Adrenal gland (tissue), 12 donors: ENCODE measurements around the gene QTRT2. TPM values are rescaled to one million over a fixed set of nuclear protein-coding genes. Genes with fewer than 3 reads are reported as not detected.
A peak's percentile ranks its signal among the peaks of the same experiment; 100 is the strongest.

Source experiments
- DNase-seq, 7 donors: peaks; one replicate each; pipeline ENCODE4 v3.0.0-alpha.2; 2019 to 2020
- H3K27ac ChIP-seq, 5 donors: fragments of 200-600 bp; sonication (generic) in 4 of 5; 1 replicate in 3 of 5; 2 replicates in 2 of 5; pipeline versions ENCODE4 v1.5.1 to v1.8.0; 2016 to 2020; ENCODE audit warnings: mild to moderate bottlenecking in 1 of 5
- H3K27me3 ChIP-seq: fragments of 200-600 bp; 2 replicates; pipeline ENCODE4 v1.8.0; 2021
- H3K36me3 ChIP-seq, 2 donors: fragments of 200-600 bp; replicated peaks in 1 of 2; 1 replicate in 1 of 2; 2 replicates in 1 of 2; pipeline versions ENCODE4 v1.5.1 to v1.8.0; 2018 to 2022
- H3K4me1 ChIP-seq, 2 donors: fragments of 200-600 bp; replicated peaks in 1 of 2; 1 replicate in 1 of 2; 2 replicates in 1 of 2; pipeline versions ENCODE4 v1.5.1 to v1.8.0; 2018 to 2021
- H3K4me3 ChIP-seq, 4 donors: fragments of 200-600 bp; sonication (generic) in 3 of 4; one replicate each; pipeline ENCODE4 v1.5.1; 2016 to 2018
- H3K9me3 ChIP-seq, 3 donors: fragments of 200-600 bp; sonication (generic) in 1 of 3; replicated peaks in 1 of 3; 1 replicate in 2 of 3; 2 replicates in 1 of 3; pipeline versions ENCODE4 v1.5.1 to v1.8.0; 2016 to 2021
- POLR2A ChIP-seq, 2 donors: fragments of 450-650 bp; IDR thresholded peaks; one replicate each; pipeline ENCODE4 v1.6.1; 2017; ENCODE audit warnings: antibody characterized with exemption in 2 of 2, mild to moderate bottlenecking in 2 of 2, moderate library complexity in 1 of 2
- WGBS, 4 donors: extraction: QIAGEN DNeasy Blood & Tissue Kit in 2 of 4; methylation state at CpG; one replicate each; pipeline versions ENCODE4 v1.1.5 to v1.1.7; 2013 to 2017; 5-methylcytosine and 5-hydroxymethylcytosine counted together
- intact Hi-C, 2 donors: fragments of 100-400 bp; cut with DNase I; formaldehyde crosslinking; loops; one replicate each; pipeline versions ENCODE4 v1.14.1 to v1.15.0; 2022 to 2023
- polyA plus RNA-seq, 3 donors: library from polyadenylated mRNA; stranded (reverse); fragments of 200-250 nt in 2 of 3; fragments of 350-450 nt in 1 of 3; fragmentation: Illumina TruSeq in 1 of 3; extraction: RNeasy Lipid Tissue Mini Kit (QIAGEN cat#74804) in 1 of 3; gene quantifications; one replicate each; pipeline ENCODE4 v1.2.3, GENCODE V29; 2013 to 2014
- total RNA-seq, 9 donors: library from RNA; depleted of rRNA in 4 of 9; stranded (reverse); fragments of >200 nt in 4 of 9; fragments of 120-200 nt in 1 of 9; fragmentation: NEBNext Ultra II Directional in 1 of 9; extraction: Animal tissue kit (Norgen Biotek cat#: 25700) in 1 of 9; gene quantifications; one replicate each; pipeline versions ENCODE4 v1.1.0 to v1.2.4, GENCODE V29; 2013 to 2023
- TF ChIP-seq, protein P1 (sequence below), 6 experiments: fragments of 450-650 bp in 4 of 6; fragments of 200-600 bp in 2 of 6; sonication (generic) in 1 of 6; IDR thresholded peaks; 1 replicate in 5 of 6; 2 replicates in 1 of 6; pipeline versions ENCODE4 v1.5.1 to v1.8.0; 2016 to 2021; ENCODE audit warnings: antibody characterized with exemption in 6 of 6, mild to moderate bottlenecking in 2 of 6, moderate library complexity in 1 of 6
- donor health status: healthy with polysubstance abuse.
- donor health status: Bipolar disorder and iron deficiency.
- donor health status: DM: yes; HTN: yes; CAD: no.
- donor health status: DM: no; HTN: no; CAD: no.
- donor health status: DM: no; HTN: no; CAD: no.
- donor health status: DM: yes; HTN: yes; CAD: no.

Gene QTRT2
- total and polyA plus RNA-seq, 12 donors = 6.9 to 45.5 (median 22.2) TPM

DNA sequence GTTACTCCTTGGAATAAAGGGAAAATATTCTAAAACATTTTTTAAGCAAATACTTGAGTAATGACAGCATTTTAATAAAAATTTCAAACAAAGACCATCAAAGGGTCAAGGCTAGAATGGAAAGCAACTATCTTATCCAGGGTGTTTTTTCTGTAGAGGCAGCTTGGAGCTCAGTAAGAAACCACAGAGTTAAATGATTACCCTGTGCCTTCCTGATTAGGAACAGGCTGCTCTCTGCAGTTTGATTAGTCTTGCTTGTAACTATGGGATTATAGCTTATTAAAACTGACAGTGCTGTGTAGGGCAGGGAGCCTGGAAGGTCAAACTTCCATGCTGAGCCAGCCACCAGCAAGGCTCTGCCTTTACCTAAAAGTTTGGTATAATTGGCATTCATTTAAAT, 33.1 kb downstream of the QTRT2 start:
- intact Hi-C loops = no loop called here
- H3K9me3 ChIP-seq = no peaks in the 10 kb centered on the region
- H3K36me3 ChIP-seq = peaks cover 0 to 17% of the 10 kb centered on the region in 2 donors
- no peak for DNase-seq
- H3K27me3 ChIP-seq = no peaks in the 10 kb centered on the region
- H3K4me3 ChIP-seq = no peak overlapping the region
- no peak overlapping the region for H3K27ac ChIP-seq
- peaks cover 0 to 7% of the 10 kb centered on the region in 2 donors for H3K4me1 ChIP-seq
- TF ChIP-seq, protein P1, sequence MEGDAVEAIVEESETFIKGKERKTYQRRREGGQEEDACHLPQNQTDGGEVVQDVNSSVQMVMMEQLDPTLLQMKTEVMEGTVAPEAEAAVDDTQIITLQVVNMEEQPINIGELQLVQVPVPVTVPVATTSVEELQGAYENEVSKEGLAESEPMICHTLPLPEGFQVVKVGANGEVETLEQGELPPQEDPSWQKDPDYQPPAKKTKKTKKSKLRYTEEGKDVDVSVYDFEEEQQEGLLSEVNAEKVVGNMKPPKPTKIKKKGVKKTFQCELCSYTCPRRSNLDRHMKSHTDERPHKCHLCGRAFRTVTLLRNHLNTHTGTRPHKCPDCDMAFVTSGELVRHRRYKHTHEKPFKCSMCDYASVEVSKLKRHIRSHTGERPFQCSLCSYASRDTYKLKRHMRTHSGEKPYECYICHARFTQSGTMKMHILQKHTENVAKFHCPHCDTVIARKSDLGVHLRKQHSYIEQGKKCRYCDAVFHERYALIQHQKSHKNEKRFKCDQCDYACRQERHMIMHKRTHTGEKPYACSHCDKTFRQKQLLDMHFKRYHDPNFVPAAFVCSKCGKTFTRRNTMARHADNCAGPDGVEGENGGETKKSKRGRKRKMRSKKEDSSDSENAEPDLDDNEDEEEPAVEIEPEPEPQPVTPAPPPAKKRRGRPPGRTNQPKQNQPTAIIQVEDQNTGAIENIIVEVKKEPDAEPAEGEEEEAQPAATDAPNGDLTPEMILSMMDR (IDR thresholded peaks at IDR 0.05) = no peak
- TF ChIP-seq POLR2A (IDR thresholded peaks at IDR 0.05) = no peak

DNA sequence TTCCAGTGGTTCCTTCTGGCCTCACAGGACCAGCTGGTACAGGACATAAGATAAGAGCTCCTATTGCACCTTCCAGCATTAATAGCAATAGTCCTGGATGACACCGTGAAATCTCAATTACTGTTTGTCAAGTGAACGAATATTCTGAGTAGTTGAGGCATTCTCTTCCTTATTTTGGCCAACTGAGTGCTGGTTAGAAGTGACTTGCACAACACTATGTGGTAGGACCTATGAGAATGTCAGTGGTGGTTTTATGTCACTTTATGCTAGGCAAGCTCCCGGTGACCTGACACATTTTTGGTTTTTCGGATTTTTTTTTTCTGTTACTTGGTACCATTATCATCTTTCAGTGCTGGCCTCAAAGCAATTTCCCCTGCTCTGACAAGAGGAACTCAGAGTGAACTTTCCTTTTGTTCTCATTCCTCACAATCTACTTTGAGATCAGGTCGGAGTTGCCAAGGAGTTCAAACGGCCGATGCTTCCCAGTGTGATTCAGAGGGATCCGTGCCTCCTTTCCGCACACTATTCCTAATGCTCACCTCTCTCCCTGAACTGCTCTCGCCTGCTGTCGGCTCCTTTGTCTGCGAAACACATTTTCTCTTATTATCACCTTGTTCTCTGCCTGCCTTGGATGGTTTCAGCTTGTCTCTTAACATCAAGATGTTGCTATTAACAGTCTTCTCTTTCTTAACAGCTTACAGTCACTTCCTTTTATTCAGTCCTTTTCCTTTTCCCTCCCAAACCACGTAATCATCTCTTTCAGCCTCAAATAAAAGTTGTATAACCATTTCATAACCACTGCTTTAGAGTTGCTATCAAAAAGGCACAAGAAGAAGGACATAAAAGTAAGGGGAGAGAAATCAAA, 35.8 kb downstream of the QTRT2 start:
- H3K4me1 ChIP-seq = peaks cover 0 to 7% of the 10 kb centered on the region in 2 donors
- no peak overlapping the region for H3K4me3 ChIP-seq
- H3K36me3 ChIP-seq = no peaks in the 10 kb centered on the region
- DNase-seq = peak in 3 of 7 donors; percentile 9 to 27 (median 21)
- H3K9me3 ChIP-seq = no peaks in the 10 kb centered on the region
- H3K27me3 ChIP-seq = no peaks in the 10 kb centered on the region
- intact Hi-C loops = no loop called here
- TF ChIP-seq, protein P1 (IDR thresholded peaks at IDR 0.05) = no peak
- TF ChIP-seq POLR2A (IDR thresholded peaks at IDR 0.05) = no peak
- WGBS, 4 donors = 53 to 61% (median 56%) methylated on average over 13 of the region's 13 CpGs
- H3K27ac ChIP-seq = peak overlapping the region in 2 of 5 donors; percentile 31 to 35

DNA sequence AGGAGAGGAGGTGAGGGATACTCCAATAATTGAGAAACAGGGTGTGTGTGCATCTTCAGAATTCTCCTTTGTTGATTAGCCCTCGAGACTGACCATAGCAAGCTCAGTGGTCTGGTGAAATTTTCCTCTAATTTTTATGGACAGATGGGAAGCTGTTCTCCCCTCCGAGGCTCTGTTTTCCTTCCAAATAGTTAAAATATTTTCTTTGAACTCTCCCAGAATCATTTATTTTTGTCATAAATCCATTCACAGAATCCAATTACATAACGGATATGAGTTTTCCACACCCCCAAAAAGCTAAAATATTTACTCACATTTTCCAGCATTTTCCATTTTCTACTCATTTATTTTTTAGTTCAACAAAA, 36.5 kb downstream of the QTRT2 start:
- TF ChIP-seq, protein P1 (IDR thresholded peaks at IDR 0.05) = no peak
- TF ChIP-seq POLR2A (IDR thresholded peaks at IDR 0.05) = no peak
- H3K9me3 ChIP-seq = no peaks in the 10 kb centered on the region
- no peaks in the 10 kb centered on the region for H3K27me3 ChIP-seq
- DNase-seq = no peak
- H3K4me1 ChIP-seq = peaks cover 0 to 7% of the 10 kb centered on the region in 2 donors
- no peak overlapping the region for H3K4me3 ChIP-seq
- 42 to 46% (median 43%) methylated on average over 3 of the region's 3 CpGs for WGBS, 4 donors
- intact Hi-C loops = no loop called here
- peak overlapping the region in 2 of 5 donors; percentile 31 to 35 for H3K27ac ChIP-seq
- H3K36me3 ChIP-seq = no peaks in the 10 kb centered on the region

DNA sequence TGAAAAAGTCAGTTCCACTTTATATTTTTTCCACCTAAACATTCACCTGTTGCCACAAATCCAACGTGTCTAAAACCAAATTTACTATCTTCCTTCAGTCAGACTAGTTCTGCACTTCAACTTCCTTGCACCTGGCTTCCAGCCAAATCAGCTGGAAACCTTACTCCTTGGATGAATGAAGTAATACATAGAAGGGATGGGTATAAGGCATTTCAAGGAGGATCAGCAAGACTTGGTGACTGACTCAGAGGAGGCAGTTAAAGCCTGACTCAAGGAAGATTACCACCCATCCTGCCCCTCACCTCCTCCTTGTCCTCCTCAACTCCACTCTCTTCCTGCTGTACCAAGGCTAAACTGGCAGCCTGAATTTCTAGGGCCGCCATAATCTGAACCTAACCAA, 37.1 kb downstream of the QTRT2 start:
- H3K4me3 ChIP-seq = no peak overlapping the region
- WGBS, 4 donors = 53 to 57% (median 53%) methylated on average over 2 of the region's 2 CpGs
- H3K9me3 ChIP-seq = no peaks in the 10 kb centered on the region
- no peaks in the 10 kb centered on the region for H3K27me3 ChIP-seq
- intact Hi-C loops = no loop called here
- H3K36me3 ChIP-seq = no peaks in the 10 kb centered on the region
- DNase-seq = peak in 5 of 7 donors; percentile 27 to 57 (median 46)
- H3K27ac ChIP-seq = peak overlapping the region in 1 of 5 donors; percentile 31
- peaks cover 0 to 7% of the 10 kb centered on the region in 2 donors for H3K4me1 ChIP-seq
- TF ChIP-seq, protein P1 (IDR thresholded peaks at IDR 0.05) = no peak
- TF ChIP-seq POLR2A (IDR thresholded peaks at IDR 0.05) = no peak
